Measurements from ENCODE around the gene ZNF827. TPM values are rescaled to one million over a fixed set of nuclear protein-coding genes. Genes with fewer than 3 reads are reported as not detected.

The ZNF827 gene
- total RNA-seq: 19.5 TPM

GRCh38 chr4:145938618-145939440 is at the start of gene ZNF827:
ZNF827 (minus strand) TSS chr4:145938823; CDS start chr4:145938407, 416 bp downstream.
- intact Hi-C loops (cut with DNase I): loop anchor here (5.0 to 10.0 kb wide), 4 partner anchors 97 to 1896 kb away; partner anchors contain the start of genes LSM6 and SMAD1
- TF ChIP-seq CTCF (IDR thresholded peaks at IDR 0.05): no peak
- DNase-seq (ENCODE audit: low spot score in 2 of 2): peak in 1 of 2 donors; percentile 75

GRCh38 chr4:145984563-145984962 is 45.9 kb upstream of the ZNF827 start:
- H3K4me1 ChIP-seq: no peaks in the 10 kb centered on the region
- DNase-seq (ENCODE audit: low spot score in 2 of 2): no peak
- no peaks in the 10 kb centered on the region for H3K36me3 ChIP-seq
- no peak overlapping the region for H3K4me3 ChIP-seq
- intact Hi-C loops (cut with DNase I): no loop called here
- no peaks in the 10 kb centered on the region for H3K27me3 ChIP-seq
- no peak overlapping the region for H3K27ac ChIP-seq
- H3K9me3 ChIP-seq: no peaks in the 10 kb centered on the region
- no peak for TF ChIP-seq CTCF (IDR thresholded peaks at IDR 0.05)

More at GRCh38 chr4:145938618-145939440, at the start of gene ZNF827:
- Histone ChIP-seq H3K9me3 (no peaks in the 10 kb centered on the region), H3K36me3 (no peaks in the 10 kb centered on the region), H3K27ac (peak within 1 kb of the TSS; percentile 95 to 99), H3K27me3 (no peaks in the 10 kb centered on the region), H3K4me1 (peaks cover 0 to 15% of the 10 kb centered on the region in 2 donors), H3K4me3 (peak within 1 kb of the TSS; percentile 73 to 82)

GRCh38 chr4:145982791-145983190 is 44.2 kb upstream of the ZNF827 start:
- no peak overlapping the region for H3K4me3 ChIP-seq
- no peaks in the 10 kb centered on the region for H3K9me3 ChIP-seq
- intact Hi-C loops (cut with DNase I): no loop called here
- H3K36me3 ChIP-seq: no peaks in the 10 kb centered on the region
- no peak for TF ChIP-seq CTCF (IDR thresholded peaks at IDR 0.05)
- H3K27ac ChIP-seq: no peak overlapping the region
- no peak for DNase-seq (ENCODE audit: low spot score in 2 of 2)
- H3K27me3 ChIP-seq: no peaks in the 10 kb centered on the region
- no peaks in the 10 kb centered on the region for H3K4me1 ChIP-seq

- intact Hi-C loops (cut with DNase I): no loop called here
- TF ChIP-seq CTCF (IDR thresholded peaks at IDR 0.05): no peak
- Histone ChIP-seq H3K27me3 (no peaks in the 10 kb centered on the region), H3K4me1 (no peaks in the 10 kb centered on the region), H3K4me3 (no peak overlapping the region), H3K27ac (no peak overlapping the region), H3K36me3 (no peaks in the 10 kb centered on the region), H3K9me3 (no peaks in the 10 kb centered on the region)
- DNase-seq (ENCODE audit: low spot score in 2 of 2): no peak
These were observed 40.5 kb upstream of the ZNF827 start for GRCh38 chr4:145979160-145979559.

GRCh38 chr4:145976680-145977079 is 38.1 kb upstream of the ZNF827 start:
- H3K27ac ChIP-seq: no peak overlapping the region
- no peak for DNase-seq (ENCODE audit: low spot score in 2 of 2)
- H3K9me3 ChIP-seq: no peaks in the 10 kb centered on the region
- no peaks in the 10 kb centered on the region for H3K36me3 ChIP-seq
- intact Hi-C loops (cut with DNase I): no loop called here
- no peaks in the 10 kb centered on the region for H3K27me3 ChIP-seq
- H3K4me1 ChIP-seq: no peaks in the 10 kb centered on the region
- H3K4me3 ChIP-seq: no peak overlapping the region
- no peak for TF ChIP-seq CTCF (IDR thresholded peaks at IDR 0.05)

Measured in ascending aorta (tissue), 2 donors.